Effector CD8-positive, alpha-beta T cell (primary cell): ENCODE measurements around the gene TBC1D9B.

ENCODE experiments used
- DNase-seq: peaks from one replicate; lab custom pipeline; 2025; lab: John Stamatoyannopoulos, UW
- total RNA-seq, 4 experiments: gene quantifications; one replicate each; lab custom pipeline; 2026; lab: John Stamatoyannopoulos, UW

The TBC1D9B gene
- total RNA-seq, result 128 to 222 (median 173) reads per million in 4 experiments

- peak; percentile 56 for DNase-seq
Observed at GRCh38 chr5:179907556-179908324, at the start of gene TBC1D9B. TSS of gene TBC1D9B (minus strand) at chr5:179907897. CDS start at chr5:179907821, 76 bp downstream.

- DNase-seq, result no peak
Observed at GRCh38 chr5:179955630-179956029, 47.9 kb upstream of the TBC1D9B start.

GRCh38 chr5:179955062-179955461, 47.4 kb upstream of the TBC1D9B start:
- DNase-seq, result no peak

- DNase-seq, result no peak
Observed at GRCh38 chr5:179954434-179954833, 46.7 kb upstream of the TBC1D9B start.

GRCh38 chr5:179953987-179954386, 46.3 kb upstream of the TBC1D9B start:
- no peak for DNase-seq

GRCh38 chr5:179936976-179937681, 29.4 kb upstream of the TBC1D9B start:
- no peak for DNase-seq

GRCh38 chr5:179930788-179931473, 23.2 kb upstream of the TBC1D9B start:
- DNase-seq, result no peak

- DNase-seq, result no peak
Observed at GRCh38 chr5:179927824-179928223, 20.1 kb upstream of the TBC1D9B start.

- DNase-seq, result no peak
Observed at GRCh38 chr5:179926657-179927056, 19.0 kb upstream of the TBC1D9B start.

- DNase-seq, result no peak
Observed at GRCh38 chr5:179923436-179923835, 15.7 kb upstream of the TBC1D9B start.

GRCh38 chr5:179920175-179920574, 12.5 kb upstream of the TBC1D9B start:
- no peak for DNase-seq

- DNase-seq, result no peak
Observed at GRCh38 chr5:179919487-179920060, 11.9 kb upstream of the TBC1D9B start.

GRCh38 chr5:179918742-179919486, 11.2 kb upstream of the TBC1D9B start:
- DNase-seq, result no peak

- DNase-seq, result no peak
Observed at GRCh38 chr5:179916523-179916922, 8.8 kb upstream of the TBC1D9B start.

- no peak for DNase-seq
Observed at GRCh38 chr5:179915406-179915935, 7.8 kb upstream of the TBC1D9B start.

GRCh38 chr5:179914032-179914755, 6.5 kb upstream of the TBC1D9B start:
- DNase-seq, result no peak

GRCh38 chr5:179913461-179913860, 5.8 kb upstream of the TBC1D9B start:
- no peak for DNase-seq

- DNase-seq, result no peak
Observed at GRCh38 chr5:179912951-179913350, 5.3 kb upstream of the TBC1D9B start.

- DNase-seq, result no peak
Observed at GRCh38 chr5:179912386-179912785, 4.7 kb upstream of the TBC1D9B start.

- no peak for DNase-seq
Observed at GRCh38 chr5:179909224-179909623, 1.5 kb upstream of the TBC1D9B start.

GRCh38 chr5:179908528-179908927, 831 bp upstream of the TBC1D9B start:
- no peak for DNase-seq
